Gastroesophageal sphincter (tissue), 4 donors: ENCODE data around the gene ALPL. TPM values are rescaled to one million over a fixed set of nuclear protein-coding genes. Genes with fewer than 3 reads are reported as not detected.

ENCODE experiments used
- ATAC-seq: fragments of 150-250 bp; one replicate; pipeline ENCODE4 v1.9.1; 2016; ENCODE audit warnings: mild to moderate bottlenecking, moderate library complexity
- H3K27ac ChIP-seq, 4 donors: fragments of 200-600 bp; sonication (generic) in 3 of 4; 1 replicate in 3 of 4; 2 replicates in 1 of 4; pipeline ENCODE4 v1.5.1; 2016 to 2019
- H3K27me3 ChIP-seq: fragments of 200-600 bp; sonication (generic); one replicate; pipeline ENCODE4 v1.5.1; 2019
- H3K36me3 ChIP-seq, 2 donors: fragments of 200-600 bp; sonication (generic); one replicate each; pipeline ENCODE4 v1.5.1; 2019; ENCODE audit warnings: control low read depth in 1 of 2
- H3K4me1 ChIP-seq, 3 donors: fragments of 200-600 bp; sonication (generic); 1 replicate in 2 of 3; 2 replicates in 1 of 3; pipeline ENCODE4 v1.5.1; 2016 to 2019; ENCODE audit warnings: control low read depth in 2 of 3
- H3K4me3 ChIP-seq, 2 donors: fragments of 200-600 bp; sonication (generic); one replicate each; pipeline ENCODE4 v1.5.1; 2019; ENCODE audit warnings: mild to moderate bottlenecking in 1 of 2, moderate library complexity in 1 of 2
- H3K9me3 ChIP-seq, 3 donors: fragments of 200-600 bp; sonication (generic); one replicate each; pipeline ENCODE4 v1.5.1; 2017 to 2019; ENCODE audit warnings: control low read depth in 2 of 3
- CTCF ChIP-seq, 4 experiments: fragments of 200-600 bp in 2 of 4; fragments of 450-650 bp in 2 of 4; sonication (generic) in 1 of 4; IDR thresholded peaks; one replicate each; pipeline ENCODE4 v1.5.1; 2017 to 2019; ENCODE audit warnings: antibody characterized with exemption in 4 of 4, mild to moderate bottlenecking in 2 of 4, moderate library complexity in 2 of 4
- EP300 ChIP-seq: sonication (generic); formaldehyde crosslinking; IDR thresholded peaks from one replicate; pipeline ENCODE4 v1.6.1; 2017; ENCODE audit warnings: antibody characterized with exemption, mild to moderate bottlenecking
- POLR2A ChIP-seq, 2 donors: fragments of 450-650 bp; IDR thresholded peaks; one replicate each; pipeline ENCODE4 v1.6.1; 2017; ENCODE audit warnings: antibody characterized with exemption in 2 of 2, mild to moderate bottlenecking in 2 of 2, moderate library complexity in 1 of 2
- POLR2AphosphoS5 ChIP-seq: sonication (generic); formaldehyde crosslinking; IDR thresholded peaks from one replicate; pipeline ENCODE4 v1.6.1; 2017; ENCODE audit warnings: antibody characterized with exemption
- WGBS, 2 donors: methylation state at CpG; one replicate each; pipeline ENCODE4 v1.1.5; 2018; ENCODE audit warnings: low coverage in 1 of 2; 5-methylcytosine and 5-hydroxymethylcytosine counted together
- total RNA-seq, 4 donors: library from RNA; depleted of rRNA; stranded (reverse); fragments of >200 nt; gene quantifications; one replicate each; pipeline ENCODE4 v1.1.0, GENCODE V29; 2016

ALPL gene
- total RNA-seq, 4 donors from 2014 or later = 0.62 to 6.1 (median 3.9) TPM

- H3K27ac ChIP-seq = no peak overlapping the region
- WGBS, 2 donors = 61% methylated on average over 7 of the region's 11 CpGs; no CpG with 5 or more reads in 1 of the 2 donors
- peaks cover 93% of the 10 kb centered on the region for H3K27me3 ChIP-seq
- TF ChIP-seq POLR2A (IDR thresholded peaks at IDR 0.05) = no peak
- no peak for TF ChIP-seq CTCF (IDR thresholded peaks at IDR 0.05)
- no peak for TF ChIP-seq POLR2AphosphoS5
- no peak for TF ChIP-seq EP300
- H3K4me3 ChIP-seq = no peak overlapping the region
- no peaks in the 10 kb centered on the region for H3K9me3 ChIP-seq
- H3K36me3 ChIP-seq = no peaks in the 10 kb centered on the region
- no peak for ATAC-seq
- peaks cover 0 to 5% (median 0%) of the 10 kb centered on the region in 3 donors for H3K4me1 ChIP-seq
These were observed 85.3 kb downstream of the ALPL start for GRCh38 chr1:21594501-21594900.

GRCh38 chr1:21594935-21595897 lies 86.0 kb downstream of the ALPL start:
- ATAC-seq = no peak
- H3K4me1 ChIP-seq = peaks cover 0 to 5% (median 0%) of the 10 kb centered on the region in 3 donors
- H3K9me3 ChIP-seq = no peaks in the 10 kb centered on the region
- WGBS, 2 donors = 78 to 81% methylated on average over 7 to 9 of the region's 26 CpGs
- no peak overlapping the region for H3K27ac ChIP-seq
- H3K36me3 ChIP-seq = no peaks in the 10 kb centered on the region
- H3K27me3 ChIP-seq = peaks cover 85% of the 10 kb centered on the region
- TF ChIP-seq CTCF (IDR thresholded peaks at IDR 0.05) (peak in 3 of 4 experiments; percentile 41 to 52 (median 49)), EP300 (no peak)
- no peak overlapping the region for H3K4me3 ChIP-seq

GRCh38 chr1:21596174-21596573 lies 87.0 kb downstream of the ALPL start:
- H3K4me3 ChIP-seq = no peak overlapping the region
- 80% methylated on average over 7 of the region's 11 CpGs; no CpG with 5 or more reads in 1 of the 2 donors for WGBS, 2 donors
- TF ChIP-seq POLR2AphosphoS5 (no peak), EP300 (no peak), POLR2A (IDR thresholded peaks at IDR 0.05) (no peak), CTCF (IDR thresholded peaks at IDR 0.05) (no peak)
- H3K9me3 ChIP-seq = no peaks in the 10 kb centered on the region
- H3K27me3 ChIP-seq = peaks cover 79% of the 10 kb centered on the region
- no peak overlapping the region for H3K27ac ChIP-seq
- no peak for ATAC-seq
- no peaks in the 10 kb centered on the region for H3K36me3 ChIP-seq
- H3K4me1 ChIP-seq = no peaks in the 10 kb centered on the region

GRCh38 chr1:21596628-21597027 lies 87.4 kb downstream of the ALPL start:
- Histone ChIP-seq H3K9me3 (no peaks in the 10 kb centered on the region), H3K27me3 (peaks cover 79% of the 10 kb centered on the region), H3K27ac (no peak overlapping the region), H3K4me3 (no peak overlapping the region), H3K4me1 (no peaks in the 10 kb centered on the region), H3K36me3 (no peaks in the 10 kb centered on the region)
- ATAC-seq = no peak
- 100% methylated on average over 1 of the region's 2 CpGs; no CpG with 5 or more reads in 1 of the 2 donors for WGBS, 2 donors
- TF ChIP-seq POLR2AphosphoS5 = no peak
- no peak for TF ChIP-seq EP300
- no peak for TF ChIP-seq CTCF (IDR thresholded peaks at IDR 0.05)
- no peak for TF ChIP-seq POLR2A (IDR thresholded peaks at IDR 0.05)

- no peaks in the 10 kb centered on the region for H3K4me1 ChIP-seq
- H3K27me3 ChIP-seq = peaks cover 74% of the 10 kb centered on the region
- no peak for TF ChIP-seq EP300
- TF ChIP-seq POLR2AphosphoS5 = no peak
- no peaks in the 10 kb centered on the region for H3K9me3 ChIP-seq
- 100% methylated on average over 2 of the region's 19 CpGs; no CpG with 5 or more reads in 1 of the 2 donors for WGBS, 2 donors
- H3K36me3 ChIP-seq = no peaks in the 10 kb centered on the region
- ATAC-seq = no peak
- H3K27ac ChIP-seq = no peak overlapping the region
- no peak overlapping the region for H3K4me3 ChIP-seq
These were observed 88.5 kb downstream of the ALPL start for GRCh38 chr1:21597753-21598152.
